Stimulated activated CD8-positive, alpha-beta memory T cell treated with anti-CD3 and anti-CD28 coated beads, Interleukin-15, amount 100 ng/mL, for 4 hours (primary cell): ENCODE results near the gene HAUS3.
"Not testable (repeated sequence)": the region's sequence is repeated elsewhere in the genome, so short reads cannot be mapped to it uniquely, and the experiment has no call there.

Experiments used
- DNase-seq, 2 donors: peaks; one replicate each; pipeline ENCODE4 v3.0.0-alpha.2; 2020; ENCODE audit warnings: low read depth in 2 of 2

Gene HAUS3

DNA sequence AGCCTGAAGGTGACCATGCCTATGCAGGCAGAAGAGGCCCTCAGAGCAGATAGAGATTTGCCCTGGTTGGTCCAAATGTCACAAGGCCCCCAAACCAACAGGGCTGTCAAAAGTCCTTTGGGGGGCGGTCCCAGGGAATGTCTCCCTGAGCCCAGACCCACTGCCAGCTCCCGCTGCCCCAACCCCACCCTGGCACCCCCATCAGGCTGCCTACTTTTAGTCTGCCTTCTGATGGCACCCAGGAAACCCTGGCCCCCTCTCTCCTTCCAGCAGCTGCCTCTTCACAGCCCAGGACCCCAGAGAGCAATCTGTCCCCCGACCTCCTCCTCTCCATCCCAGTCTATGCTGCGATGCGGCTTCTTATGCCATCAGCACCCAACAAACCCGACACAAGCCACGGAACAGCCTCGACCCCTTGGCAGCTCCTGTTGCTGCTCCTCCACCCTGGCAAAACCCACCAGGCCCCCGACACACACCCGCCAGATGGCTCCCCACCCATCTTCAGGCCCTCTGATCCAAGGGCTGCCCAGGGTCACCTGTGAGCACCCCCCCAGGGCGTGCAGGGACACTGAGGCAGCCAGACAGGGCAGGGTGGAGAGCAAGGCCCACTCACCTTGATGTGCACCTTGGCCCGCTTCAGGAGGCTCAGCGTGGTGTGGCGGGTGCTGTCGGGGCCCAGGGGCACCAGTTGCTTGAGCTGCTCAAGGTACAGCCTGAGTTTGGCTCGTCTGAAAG lies 10.0 kb upstream of the HAUS3 start:
- DNase-seq: no peak

DNA sequence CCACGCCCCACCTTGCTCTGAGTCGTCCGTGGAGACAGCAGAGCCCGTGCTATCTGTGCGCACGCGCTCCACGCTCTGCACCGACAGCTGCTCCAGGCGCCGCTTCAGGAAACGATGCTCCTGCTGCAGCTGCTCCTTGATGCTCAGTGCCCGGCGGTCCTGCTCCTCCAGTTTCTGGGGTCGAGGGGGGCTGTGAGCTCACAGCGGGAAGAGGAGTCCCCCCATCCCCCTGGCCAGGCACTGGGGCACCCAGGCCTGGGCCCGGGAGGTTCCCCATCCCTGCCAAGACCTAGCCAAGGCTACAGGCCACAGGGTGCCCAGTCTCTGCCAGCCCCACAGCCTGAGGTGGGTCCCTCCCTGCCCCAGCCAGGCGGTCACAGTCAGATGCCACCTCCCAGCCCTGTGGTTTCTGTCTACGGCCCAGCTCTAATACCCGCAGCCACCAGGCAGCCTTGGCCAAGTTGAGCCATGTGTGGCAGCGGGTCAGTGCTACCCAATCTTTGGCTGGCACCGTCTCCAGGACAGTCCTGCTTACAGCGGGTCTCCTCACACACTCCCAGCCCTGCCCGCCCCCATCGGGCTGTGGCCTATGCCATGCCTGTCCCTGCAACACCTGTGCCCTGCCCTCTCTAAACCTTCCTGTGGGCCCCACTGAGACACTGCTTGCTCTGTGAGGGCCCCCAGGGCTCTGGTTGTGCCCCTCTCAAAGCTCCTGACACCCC lies 9.3 kb upstream of the HAUS3 start:
- no peak for DNase-seq

- DNase-seq: no peak
These were observed 8.6 kb upstream of the HAUS3 start for GRCh38 chr4:2250357-2251072.

- DNase-seq: no peak
These were observed 7.8 kb upstream of the HAUS3 start for GRCh38 chr4:2249526-2250356.

DNA sequence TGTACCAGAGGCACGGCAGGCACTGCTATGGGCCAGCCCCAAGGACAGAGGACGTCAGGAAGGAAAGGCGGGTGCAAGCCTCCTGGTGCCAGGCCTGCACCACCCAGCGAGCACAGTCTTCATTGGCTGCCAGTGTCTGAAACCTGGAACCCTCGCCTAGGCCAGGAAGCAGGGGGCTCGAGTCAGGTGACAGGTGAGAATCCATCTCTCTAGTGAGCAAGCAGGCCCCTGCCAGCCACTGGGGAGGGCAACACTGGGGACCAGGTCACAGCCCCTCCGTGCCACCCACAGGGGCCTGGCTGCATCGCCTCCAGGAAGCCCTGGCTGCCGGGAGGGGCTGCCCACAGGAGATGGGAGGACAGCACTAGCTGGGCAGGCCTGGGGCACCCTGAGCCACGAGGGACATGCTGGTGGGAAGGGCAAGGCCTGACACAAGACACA lies 6.9 kb upstream of the HAUS3 start:
- DNase-seq: no peak

DNA sequence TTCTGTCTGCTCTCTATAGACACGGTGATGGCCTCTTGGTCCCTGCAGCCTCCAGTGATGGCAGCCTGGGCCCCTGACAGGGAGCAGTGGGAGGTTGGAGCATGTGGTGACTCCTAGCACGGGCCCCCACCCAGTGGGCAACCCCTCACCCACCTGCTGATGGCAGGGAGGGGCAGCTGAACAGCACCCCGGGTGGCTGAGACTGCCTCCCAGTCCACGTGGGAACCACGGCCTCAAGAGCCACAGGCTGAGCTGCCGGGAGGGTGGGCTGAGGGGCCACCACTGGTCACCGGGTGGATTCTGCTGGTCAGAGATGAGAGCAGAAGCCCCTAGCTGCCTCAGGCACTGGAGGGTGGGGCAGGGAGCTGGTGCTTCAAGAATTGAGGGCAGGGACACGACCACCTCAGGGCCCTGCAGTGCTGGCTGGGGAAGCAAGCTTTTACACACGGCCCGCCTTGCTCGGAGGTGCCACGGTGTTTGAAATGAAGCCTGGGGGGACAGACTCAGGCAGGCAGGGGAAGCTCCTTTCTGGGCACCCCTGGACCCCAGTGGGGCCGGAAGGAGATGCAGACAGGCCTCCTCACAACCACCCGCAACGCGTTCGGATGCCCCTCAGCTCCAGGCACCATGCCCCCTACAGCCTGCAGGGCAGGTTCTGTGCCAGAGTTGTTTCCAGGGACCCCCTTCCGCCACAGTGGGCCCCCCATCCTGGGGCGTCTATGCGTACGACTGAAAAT lies 6.3 kb upstream of the HAUS3 start:
- DNase-seq: no peak

GRCh38 chr4:2247128-2248043 lies 5.5 kb upstream of the HAUS3 start:
- no peak for DNase-seq

DNA sequence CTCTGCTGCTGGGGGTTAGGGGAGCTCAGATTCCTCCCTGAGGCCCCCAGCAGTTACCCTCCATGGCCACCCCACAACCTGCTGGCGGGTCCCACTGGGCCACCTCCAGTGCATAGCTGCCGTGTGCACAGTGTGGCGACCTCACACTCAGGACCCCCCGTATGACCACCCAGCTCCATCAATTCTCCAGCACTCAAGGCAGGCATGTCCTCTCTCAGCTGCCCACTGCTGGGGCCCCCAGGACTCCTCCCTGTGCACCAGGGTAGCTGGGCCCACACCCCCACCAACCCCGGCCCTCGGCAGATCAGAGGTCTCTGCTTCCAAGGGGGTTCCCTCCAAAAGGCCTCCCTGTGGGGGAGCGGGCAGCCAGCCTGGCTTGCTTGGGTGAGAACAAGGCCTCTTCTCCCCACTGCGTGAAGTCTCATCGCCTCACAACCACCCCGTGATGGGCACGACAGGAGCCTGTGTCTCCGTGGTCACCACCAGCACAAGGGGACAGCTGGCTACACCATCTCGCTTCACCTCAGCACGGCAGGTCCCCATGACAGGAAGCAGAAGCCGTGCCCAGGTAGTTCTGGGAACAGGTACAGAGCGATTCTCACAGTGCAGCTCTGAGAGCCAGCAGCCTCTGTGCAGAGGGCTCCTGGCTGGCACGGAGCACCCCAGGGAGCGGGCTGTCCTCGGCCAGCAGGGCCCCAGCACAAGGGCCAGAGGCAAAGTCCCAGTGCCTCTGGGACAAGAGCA lies 4.6 kb upstream of the HAUS3 start:
- no peak for DNase-seq

DNA sequence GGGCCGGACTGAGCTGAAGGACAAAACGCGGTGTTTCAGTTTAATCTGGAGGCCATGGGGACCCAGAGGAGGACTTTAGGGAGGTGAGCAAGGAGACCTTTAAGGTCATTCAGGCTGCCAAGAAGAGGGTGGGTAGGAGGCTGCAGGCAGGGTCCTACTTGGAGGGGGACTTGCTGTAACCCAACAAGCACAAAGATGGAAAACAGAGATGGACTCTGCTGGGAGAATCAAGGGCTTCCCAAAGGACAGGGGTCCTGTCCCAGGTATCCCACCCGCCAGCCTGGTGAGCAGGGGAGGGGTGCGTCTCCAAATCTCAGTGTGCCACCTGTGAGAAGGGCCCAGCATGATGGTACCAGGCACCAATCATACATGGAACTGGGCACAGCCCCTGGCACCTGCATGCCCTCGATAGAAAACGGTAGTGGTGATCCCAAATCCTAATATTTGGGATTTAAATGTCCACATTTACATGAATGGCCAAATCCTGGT lies 3.9 kb upstream of the HAUS3 start:
- DNase-seq: no peak

DNA sequence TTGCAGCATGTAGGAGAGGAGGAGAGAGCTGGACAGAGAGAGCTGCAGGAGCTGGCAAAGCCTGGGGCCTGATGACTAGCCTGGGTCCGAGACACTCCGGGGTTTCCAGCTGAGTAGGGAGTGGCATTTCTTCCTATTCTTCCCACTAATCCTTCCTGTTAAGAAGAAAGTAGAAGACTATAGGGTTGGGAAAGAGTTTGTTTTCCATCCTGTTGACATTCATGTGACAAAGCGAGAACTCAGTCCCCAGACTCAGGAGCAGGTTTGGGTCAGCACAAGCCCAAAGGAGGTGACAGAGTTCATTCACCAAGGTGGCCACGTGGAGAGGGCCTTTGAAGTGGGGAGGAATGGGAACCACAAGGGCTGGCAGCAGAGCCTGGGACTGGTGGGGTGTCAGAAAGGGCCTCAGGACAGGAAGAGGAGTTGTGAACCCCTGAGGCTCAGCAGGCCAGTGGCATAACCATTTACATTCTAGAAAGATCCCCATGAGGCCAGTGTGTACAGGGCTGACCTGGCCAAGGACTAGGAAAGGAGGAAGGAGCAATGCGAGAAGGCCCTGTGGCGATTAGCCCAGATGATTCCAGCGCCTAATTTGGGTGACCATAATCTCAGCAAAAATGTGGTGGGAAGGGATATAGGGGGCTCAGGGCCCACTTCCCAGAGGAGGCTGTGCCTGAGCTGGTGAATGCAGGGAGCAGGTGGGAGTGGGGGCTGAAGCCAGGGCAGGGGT lies 3.3 kb upstream of the HAUS3 start:
- no peak for DNase-seq

DNA sequence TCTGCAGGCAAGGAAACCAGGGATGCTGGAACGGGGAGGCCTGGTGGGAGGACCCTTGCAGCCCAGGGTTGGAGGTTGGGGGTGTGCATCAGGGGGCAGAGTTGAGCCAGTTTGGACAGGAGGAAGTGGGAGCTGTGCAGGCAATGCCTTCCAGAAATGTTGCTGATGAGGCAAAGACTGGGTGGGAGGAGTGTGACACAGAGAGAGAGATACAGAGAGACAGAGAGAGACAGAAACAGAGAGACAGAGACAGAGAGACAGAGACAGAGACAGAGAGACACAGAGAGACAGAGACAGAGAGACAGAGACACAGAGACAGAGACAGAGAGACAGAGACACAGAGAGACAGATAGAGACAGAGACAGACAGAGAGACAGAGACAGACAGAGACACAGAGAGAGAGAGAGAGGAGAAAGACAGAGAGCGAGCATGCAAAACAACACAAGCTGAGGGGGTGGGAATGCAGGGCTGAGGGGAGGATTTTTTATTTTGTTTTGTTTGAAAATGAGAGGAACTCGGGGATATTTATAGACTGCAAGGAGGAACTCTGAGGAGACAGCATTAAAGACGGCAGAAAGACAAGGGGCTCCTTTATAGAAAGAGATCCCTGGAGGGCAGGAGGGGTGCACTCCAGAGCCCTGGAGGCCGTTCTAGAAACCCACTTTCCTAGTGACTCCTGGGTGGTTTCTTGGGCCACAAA lies 1.9 kb upstream of the HAUS3 start:
- DNase-seq: no peak

DNA sequence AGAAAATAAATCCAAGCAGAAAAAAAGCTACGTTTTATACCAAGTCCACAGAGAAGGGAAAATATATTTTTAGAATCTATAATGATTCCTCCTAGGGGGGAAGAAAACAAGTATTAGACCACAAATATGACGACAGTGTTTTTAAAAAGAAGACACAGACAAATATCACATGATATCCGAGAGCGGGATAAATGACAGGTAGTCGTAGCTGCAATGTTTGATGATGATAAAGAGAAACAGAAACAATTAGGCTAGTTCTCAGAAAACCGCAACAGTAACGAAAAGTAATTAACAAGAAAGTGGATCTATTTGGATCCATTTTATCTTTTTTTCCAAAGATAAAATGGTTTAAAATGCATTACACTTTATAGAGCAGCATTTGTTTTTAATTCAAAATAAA lies 918 bp downstream of the HAUS3 start:
- DNase-seq: no peak

DNA sequence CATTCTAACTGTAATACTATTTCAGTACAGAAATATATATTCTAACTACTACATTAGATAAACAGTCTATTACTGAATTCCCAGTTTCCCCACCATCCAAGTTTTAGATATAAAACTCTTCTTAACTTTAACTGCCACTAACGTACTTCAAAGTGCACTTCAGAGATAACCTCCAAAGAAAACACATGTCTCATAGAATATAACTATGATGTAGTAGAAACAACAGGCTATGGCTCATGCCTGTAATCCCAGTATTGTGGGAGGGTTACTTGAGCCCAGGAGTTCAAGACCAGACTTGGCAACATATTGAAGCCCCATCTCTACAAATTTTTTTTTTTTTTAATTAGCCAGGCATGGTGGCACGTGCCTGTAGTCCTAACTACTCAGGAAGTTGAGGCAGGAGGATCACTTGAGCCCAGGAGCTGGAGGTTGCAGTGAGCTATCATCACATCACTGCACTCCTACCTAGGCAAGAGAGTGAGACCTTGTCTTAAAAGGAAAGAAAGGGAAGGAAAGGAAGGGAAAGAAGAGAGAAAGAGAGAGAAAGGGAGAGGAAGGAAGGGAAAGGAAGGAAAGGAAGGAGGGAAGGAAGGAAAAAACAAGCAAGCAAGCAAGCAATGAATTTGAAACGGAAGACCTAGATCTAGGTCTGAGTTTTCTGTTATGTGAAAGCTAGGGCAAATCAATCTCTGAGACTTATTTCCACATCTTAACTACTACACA lies 4.8 kb downstream of the HAUS3 start:
- DNase-seq: no peak

- DNase-seq: no peak
These were observed 10.8 kb downstream of the HAUS3 start for GRCh38 chr4:2231082-2231481.

- no peak for DNase-seq
These were observed 15.7 kb downstream of the HAUS3 start for GRCh38 chr4:2226261-2226660.

DNA sequence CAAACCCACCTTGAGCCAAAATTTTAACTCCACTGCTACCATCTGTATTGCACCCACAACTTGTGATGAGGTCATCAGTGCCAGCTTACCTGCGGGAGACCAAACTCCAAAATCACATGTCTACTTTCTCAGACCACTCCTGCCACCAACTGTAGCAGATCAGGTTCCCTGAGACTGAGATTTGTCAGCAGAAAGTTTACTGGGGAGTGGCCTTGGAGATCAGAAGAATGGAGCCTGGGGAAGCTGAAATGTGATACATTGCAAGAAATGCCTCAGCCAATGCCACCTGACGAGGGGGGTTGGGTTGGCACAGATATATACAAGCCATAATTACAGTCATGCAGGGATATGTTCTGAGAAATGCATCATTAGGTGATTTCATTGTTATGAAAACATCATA lies 19.1 kb downstream of the HAUS3 start:
- DNase-seq: no peak

DNA sequence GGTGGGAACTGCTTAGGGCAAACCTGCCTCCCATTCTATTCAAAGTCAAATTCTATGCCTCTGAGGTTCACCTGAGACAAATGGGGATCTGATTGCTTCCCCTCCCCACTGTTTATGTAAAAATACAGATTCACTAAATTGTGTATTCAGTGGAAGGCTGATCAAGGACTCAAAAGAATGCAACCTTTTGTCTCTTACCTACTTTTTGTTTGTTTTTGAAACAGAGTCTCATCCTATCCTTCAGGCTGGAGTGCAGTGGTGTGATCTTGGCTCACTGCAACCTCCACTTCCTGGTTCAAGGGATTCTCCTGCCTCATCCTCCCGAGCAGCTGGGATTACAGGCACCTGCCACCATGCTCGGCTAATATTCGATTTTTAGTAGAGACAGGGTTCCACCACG lies 20.5 kb downstream of the HAUS3 start:
- not testable (repeated sequence) for DNase-seq
